Fibroblast of skin of right quadriceps (primary cell): ENCODE results near the gene NFATC1.

Experiments used
- DNase-seq: peaks from one replicate; pipeline ENCODE4 v3.0.0-alpha.2; 2013

The NFATC1 gene

GRCh38 chr18:79405781-79406575 lies 10.2 kb downstream of the NFATC1 start:
- no peak for DNase-seq

DNA sequence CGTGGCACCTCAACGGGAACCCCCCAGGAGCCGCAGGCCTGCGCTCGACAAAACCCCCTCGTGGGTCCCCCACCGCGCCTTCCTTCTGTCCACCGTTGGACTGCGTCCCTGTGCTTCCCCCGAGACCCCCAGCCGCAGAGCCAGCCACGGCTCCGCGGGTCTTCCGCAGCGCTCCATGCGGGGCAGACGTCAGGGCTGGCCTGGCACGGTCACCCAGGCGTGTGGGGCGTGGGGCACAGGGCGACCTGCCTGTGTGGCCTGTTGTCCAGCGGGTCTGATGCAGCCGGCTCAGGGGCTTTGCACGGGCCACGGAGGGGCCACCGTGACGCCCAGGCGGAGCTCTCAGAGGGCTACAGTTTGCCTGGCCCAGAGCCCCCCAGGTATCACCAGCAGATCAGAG lies 11.0 kb downstream of the NFATC1 start:
- no peak for DNase-seq

- DNase-seq, result no peak
These were observed 13.6 kb downstream of the NFATC1 start for GRCh38 chr18:79409313-79409712.

GRCh38 chr18:79410171-79410641 lies 14.5 kb downstream of the NFATC1 start:
- DNase-seq, result no peak

- no peak for DNase-seq
These were observed 15.2 kb downstream of the NFATC1 start for GRCh38 chr18:79410731-79411613.

GRCh38 chr18:79411614-79412526 lies 16.1 kb downstream of the NFATC1 start:
- DNase-seq, result no peak

- DNase-seq, result no peak
These were observed 17.3 kb downstream of the NFATC1 start for GRCh38 chr18:79413025-79413424.

GRCh38 chr18:79413426-79413825 lies 17.7 kb downstream of the NFATC1 start:
- no peak for DNase-seq

DNA sequence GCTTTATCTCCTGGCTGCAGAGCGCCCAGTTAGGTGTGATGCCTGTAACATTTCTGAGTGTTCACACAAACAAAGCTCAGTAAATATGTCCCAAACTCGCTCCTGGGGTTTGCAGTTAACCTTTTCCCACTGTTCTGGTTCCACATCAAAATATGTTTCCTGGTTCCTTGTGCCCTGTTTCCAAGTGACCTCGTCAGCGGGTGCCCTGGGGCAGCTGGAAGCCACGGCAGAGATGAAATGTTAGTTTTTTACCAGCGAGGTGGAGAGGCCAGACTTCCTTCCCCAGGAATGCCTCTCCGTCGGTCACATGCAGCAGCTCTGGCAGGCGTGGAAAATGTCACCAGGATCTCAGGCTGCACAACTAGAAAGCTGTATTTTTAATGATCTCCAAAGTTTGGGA lies 18.2 kb downstream of the NFATC1 start:
- no peak for DNase-seq

DNA sequence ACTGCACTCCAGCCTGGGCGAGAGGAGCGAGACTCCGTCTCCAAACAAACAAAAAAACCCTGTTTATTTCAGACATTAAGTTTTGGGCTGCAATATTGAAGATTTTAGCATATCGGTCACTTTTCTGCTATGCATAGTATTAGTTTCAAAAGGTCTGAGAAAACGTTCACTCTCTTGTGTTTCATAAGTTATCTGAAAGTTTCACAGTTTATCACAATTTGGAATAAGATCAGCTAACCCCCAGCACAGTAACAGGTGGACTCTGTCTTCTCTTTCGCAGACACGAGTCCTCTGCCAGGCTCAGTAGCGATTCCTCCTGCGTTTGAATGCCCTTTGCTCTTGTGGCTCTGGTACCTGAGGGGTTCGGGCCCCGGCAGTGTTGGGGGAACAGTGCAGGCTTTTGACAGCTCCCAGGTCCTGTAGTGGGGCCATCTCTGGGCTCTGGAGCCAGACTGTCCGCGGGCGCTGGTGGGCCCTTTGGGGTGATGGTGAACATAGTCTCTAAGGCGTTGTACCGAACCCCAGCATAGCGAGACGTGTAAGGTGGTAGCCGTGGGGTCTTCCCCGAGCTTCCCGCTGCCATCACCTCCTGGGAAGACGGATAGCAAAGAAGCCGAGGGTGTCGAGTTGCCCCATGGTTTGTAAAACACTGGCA lies 20.4 kb downstream of the NFATC1 start:
- no peak for DNase-seq

DNA sequence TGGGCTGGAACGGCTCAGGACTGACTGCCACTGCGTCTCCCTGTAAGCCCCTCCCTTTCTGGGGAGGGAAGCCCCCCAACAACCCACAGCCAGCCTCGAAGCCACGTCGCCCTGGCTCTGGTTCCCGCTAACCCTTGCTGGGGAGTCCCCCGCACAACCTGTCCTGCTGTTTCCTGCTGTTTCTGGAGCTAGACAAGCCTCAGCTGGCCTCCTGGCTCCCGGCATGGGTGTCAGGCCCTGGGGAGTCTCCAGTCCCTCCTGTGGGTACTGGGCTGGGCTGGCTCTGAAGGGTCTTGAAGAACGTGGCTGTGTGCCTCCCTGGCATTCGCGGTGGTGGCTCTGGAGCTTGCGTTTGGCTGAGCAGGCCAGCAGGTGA lies 20.9 kb downstream of the NFATC1 start:
- no peak for DNase-seq

DNA sequence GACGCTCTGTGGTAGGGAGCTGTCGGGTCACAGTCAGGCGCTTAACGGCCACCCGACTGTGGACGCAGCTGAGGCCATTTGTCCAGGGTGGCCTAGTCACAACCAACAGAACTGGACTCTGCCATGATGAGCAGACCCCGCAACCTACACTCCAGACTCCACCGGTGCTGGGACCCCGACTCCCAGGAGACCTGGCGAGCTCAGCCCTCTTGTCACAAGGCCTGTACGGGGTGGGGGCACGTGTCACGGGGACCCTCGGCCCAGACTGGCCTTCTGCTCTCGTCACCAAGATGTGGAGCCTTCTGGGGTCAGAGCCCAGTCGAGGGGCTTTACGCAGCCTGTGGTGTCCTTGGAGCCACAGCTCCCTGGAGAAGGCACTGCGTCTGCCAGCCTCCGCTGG lies 22.5 kb downstream of the NFATC1 start:
- DNase-seq, result no peak

- no peak for DNase-seq
These were observed 22.9 kb downstream of the NFATC1 start for GRCh38 chr18:79418642-79419041.

GRCh38 chr18:79420033-79420745 lies 24.5 kb downstream of the NFATC1 start:
- no peak for DNase-seq

DNA sequence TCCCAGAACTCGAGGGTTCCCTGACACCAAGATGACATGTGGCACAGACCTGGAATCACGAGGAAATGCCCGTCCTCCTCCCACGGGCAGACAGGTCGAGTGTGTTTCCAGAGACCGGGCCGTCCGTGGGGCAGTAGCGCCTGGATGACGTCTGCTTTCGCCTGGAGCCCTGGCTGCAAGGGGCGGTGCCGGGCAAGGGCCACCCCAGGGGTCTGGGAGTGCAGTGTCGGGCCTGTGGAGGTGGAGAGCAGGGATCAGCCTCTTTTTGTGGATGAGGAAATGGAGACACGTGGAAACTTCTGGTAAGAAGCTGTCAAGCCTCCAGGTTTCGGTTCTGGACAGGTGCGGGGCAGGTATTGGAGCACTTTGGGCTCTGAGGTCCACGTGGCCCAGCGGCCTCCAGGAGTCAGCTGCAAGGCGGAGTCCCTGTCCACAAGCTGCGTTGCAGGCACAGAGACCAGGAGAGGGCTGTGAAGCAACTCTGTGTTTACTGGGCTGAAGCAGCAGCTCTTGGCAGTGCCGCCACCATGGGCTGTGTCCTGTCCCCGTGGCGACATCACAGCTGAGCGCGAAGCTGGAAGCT lies 25.6 kb downstream of the NFATC1 start:
- DNase-seq, result no peak

GRCh38 chr18:79422022-79422782 lies 26.5 kb downstream of the NFATC1 start:
- peak; percentile 68 for DNase-seq

GRCh38 chr18:79422783-79423165 lies 27.0 kb downstream of the NFATC1 start:
- DNase-seq, result no peak

GRCh38 chr18:79423211-79424007 lies 27.7 kb downstream of the NFATC1 start:
- DNase-seq, result no peak

- DNase-seq, result no peak
These were observed 28.4 kb downstream of the NFATC1 start for GRCh38 chr18:79424008-79424565.
